Panc1 (cell line): ENCODE measurements around the gene RPS3.

ENCODE experiments used
- POLR2AphosphoS5 ChIP-seq: IDR thresholded peaks from 2 replicates; pipeline ENCODE4 v1.6.1; 2012; ENCODE audit warnings: mild to moderate bottlenecking, low read depth, low read length, moderate library complexity
- SIN3A ChIP-seq: IDR thresholded peaks from 2 replicates; pipeline ENCODE4 v1.6.1; 2012; ENCODE audit warnings: low read depth, mild to moderate bottlenecking, low read length, moderate library complexity, borderline replicate concordance; ENCODE audit not compliant: insufficient read depth
- TCF7L2 ChIP-seq: IDR thresholded peaks from 2 replicates; pipeline ENCODE4 v1.6.1; 2011; ENCODE audit warnings: mild to moderate bottlenecking, low read depth, low read length, inconsistent platforms
- TF ChIP-seq, protein P1 (sequence below): fragments of 450-650 bp; IDR thresholded peaks from 2 replicates; pipeline ENCODE4 v1.5.1; 2017; ENCODE audit warnings: mild to moderate bottlenecking
- TF ChIP-seq, protein P2 (sequence below), 2 experiments: IDR thresholded peaks; 2 replicates each; pipeline ENCODE4 v1.6.1; 2011 to 2012; ENCODE audit warnings: low read depth in 2 of 2, control low read depth in 1 of 2, low read length in 1 of 2, mild to moderate bottlenecking in 1 of 2, moderate library complexity in 1 of 2; ENCODE audit not compliant: insufficient read depth in 1 of 2

DNA sequence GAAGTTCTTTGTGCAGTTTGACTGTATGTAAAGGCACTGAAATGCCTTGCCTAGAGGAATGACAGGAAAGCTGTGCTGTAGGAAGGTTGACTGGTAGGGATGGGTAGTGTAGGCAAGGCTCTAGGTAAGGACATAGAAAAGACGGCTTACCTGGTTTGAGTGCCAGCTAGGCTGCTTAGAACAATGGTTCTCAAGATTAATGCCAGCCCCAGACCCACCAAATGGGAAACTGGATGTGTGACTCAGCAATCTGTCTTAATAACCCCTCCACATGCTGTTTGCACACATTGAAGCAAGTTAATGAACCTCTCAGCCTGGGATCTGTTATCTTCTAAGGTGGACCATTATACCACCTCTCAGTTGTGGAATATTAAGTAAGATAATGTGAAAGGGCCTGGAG is 3.7 kb downstream of the RPS3 start:
- TF ChIP-seq, protein P1, sequence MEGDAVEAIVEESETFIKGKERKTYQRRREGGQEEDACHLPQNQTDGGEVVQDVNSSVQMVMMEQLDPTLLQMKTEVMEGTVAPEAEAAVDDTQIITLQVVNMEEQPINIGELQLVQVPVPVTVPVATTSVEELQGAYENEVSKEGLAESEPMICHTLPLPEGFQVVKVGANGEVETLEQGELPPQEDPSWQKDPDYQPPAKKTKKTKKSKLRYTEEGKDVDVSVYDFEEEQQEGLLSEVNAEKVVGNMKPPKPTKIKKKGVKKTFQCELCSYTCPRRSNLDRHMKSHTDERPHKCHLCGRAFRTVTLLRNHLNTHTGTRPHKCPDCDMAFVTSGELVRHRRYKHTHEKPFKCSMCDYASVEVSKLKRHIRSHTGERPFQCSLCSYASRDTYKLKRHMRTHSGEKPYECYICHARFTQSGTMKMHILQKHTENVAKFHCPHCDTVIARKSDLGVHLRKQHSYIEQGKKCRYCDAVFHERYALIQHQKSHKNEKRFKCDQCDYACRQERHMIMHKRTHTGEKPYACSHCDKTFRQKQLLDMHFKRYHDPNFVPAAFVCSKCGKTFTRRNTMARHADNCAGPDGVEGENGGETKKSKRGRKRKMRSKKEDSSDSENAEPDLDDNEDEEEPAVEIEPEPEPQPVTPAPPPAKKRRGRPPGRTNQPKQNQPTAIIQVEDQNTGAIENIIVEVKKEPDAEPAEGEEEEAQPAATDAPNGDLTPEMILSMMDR, result no peak
- TF ChIP-seq POLR2AphosphoS5, result no peak; the same call in none of the 2 replicates
- no peak for TF ChIP-seq SIN3A
- TF ChIP-seq, protein P2, sequence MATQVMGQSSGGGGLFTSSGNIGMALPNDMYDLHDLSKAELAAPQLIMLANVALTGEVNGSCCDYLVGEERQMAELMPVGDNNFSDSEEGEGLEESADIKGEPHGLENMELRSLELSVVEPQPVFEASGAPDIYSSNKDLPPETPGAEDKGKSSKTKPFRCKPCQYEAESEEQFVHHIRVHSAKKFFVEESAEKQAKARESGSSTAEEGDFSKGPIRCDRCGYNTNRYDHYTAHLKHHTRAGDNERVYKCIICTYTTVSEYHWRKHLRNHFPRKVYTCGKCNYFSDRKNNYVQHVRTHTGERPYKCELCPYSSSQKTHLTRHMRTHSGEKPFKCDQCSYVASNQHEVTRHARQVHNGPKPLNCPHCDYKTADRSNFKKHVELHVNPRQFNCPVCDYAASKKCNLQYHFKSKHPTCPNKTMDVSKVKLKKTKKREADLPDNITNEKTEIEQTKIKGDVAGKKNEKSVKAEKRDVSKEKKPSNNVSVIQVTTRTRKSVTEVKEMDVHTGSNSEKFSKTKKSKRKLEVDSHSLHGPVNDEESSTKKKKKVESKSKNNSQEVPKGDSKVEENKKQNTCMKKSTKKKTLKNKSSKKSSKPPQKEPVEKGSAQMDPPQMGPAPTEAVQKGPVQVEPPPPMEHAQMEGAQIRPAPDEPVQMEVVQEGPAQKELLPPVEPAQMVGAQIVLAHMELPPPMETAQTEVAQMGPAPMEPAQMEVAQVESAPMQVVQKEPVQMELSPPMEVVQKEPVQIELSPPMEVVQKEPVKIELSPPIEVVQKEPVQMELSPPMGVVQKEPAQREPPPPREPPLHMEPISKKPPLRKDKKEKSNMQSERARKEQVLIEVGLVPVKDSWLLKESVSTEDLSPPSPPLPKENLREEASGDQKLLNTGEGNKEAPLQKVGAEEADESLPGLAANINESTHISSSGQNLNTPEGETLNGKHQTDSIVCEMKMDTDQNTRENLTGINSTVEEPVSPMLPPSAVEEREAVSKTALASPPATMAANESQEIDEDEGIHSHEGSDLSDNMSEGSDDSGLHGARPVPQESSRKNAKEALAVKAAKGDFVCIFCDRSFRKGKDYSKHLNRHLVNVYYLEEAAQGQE (IDR thresholded peaks at IDR 0.05; ENCODE audit: insufficient read depth in 1 of 2, low read depth in 2 of 2, low read length in 1 of 2), result no peak
- no peak for TF ChIP-seq TCF7L2
